Bronchial epithelial cell (primary cell): ENCODE results near the gene MAP4K5. TPM values are rescaled to one million over a fixed set of nuclear protein-coding genes. Genes with fewer than 3 reads are reported as not detected.

Experiments used
- DNase-seq: peaks from one replicate; pipeline ENCODE4 v3.0.0-alpha.2; 2010; ENCODE audit warnings: low read depth
- FAIRE-seq: peaks from 2 replicates; lab custom pipeline; 2011; peaks lifted over from hg19 to GRCh38; lab: Jason Lieb, UNC
- H3K27me3 ChIP-seq: 2 replicates; pipeline ENCODE4 v1.5.1; 2011; ENCODE audit warnings: low read length; ENCODE audit not compliant: control insufficient read depth, insufficient read depth
- H3K36me3 ChIP-seq: 2 replicates; pipeline ENCODE4 v1.5.1; 2011; ENCODE audit warnings: low read length; ENCODE audit not compliant: control insufficient read depth, insufficient read depth
- H3K4me3 ChIP-seq: 2 replicates; pipeline ENCODE4 v1.5.1; 2011; ENCODE audit warnings: mild to moderate bottlenecking, low read depth, low read length, control low read depth
- CTCF ChIP-seq: IDR thresholded peaks from 2 replicates; pipeline ENCODE4 v1.5.1; 2011; ENCODE audit warnings: mild to moderate bottlenecking, moderate library complexity, low read length, control low read depth, inconsistent platforms; ENCODE audit not compliant: insufficient read depth, severe bottlenecking
- total RNA-seq: library from RNA; depleted of rRNA; stranded (reverse); fragments of >200 nt; gene quantifications from 2 replicates; pipeline ENCODE4 v1.2.1, GENCODE V29; 2014

The MAP4K5 gene
- total RNA-seq, 1 donor from 2014 or later: 28.4 TPM

- no peak for FAIRE-seq
- no peaks in the 10 kb centered on the region for H3K36me3 ChIP-seq
- H3K4me3 ChIP-seq: peak within 1 kb of the TSS; percentile 64
- H3K27me3 ChIP-seq: no peaks in the 10 kb centered on the region
- no peak for TF ChIP-seq CTCF
- peak; percentile 40 for DNase-seq
These were observed 135.6 kb downstream of the MAP4K5 start, which contains the start of gene CDKL1 for GRCh38 chr14:50396631-50397389. Gene CDKL1 (minus strand): TSS chr14:50396881. CDS start chr14:50395868, 1,013 bp downstream.

- Histone ChIP-seq H3K36me3 (no peaks in the 10 kb centered on the region), H3K4me3 (no peak overlapping the region), H3K27me3 (no peaks in the 10 kb centered on the region)
- no peak for TF ChIP-seq CTCF
- DNase-seq (no peak), FAIRE-seq (no peak)
These were observed 136.9 kb downstream of the MAP4K5 start for GRCh38 chr14:50395448-50395847.

- no peak overlapping the region for H3K4me3 ChIP-seq
- no peak for DNase-seq
- no peaks in the 10 kb centered on the region for H3K36me3 ChIP-seq
- FAIRE-seq: no peak
- TF ChIP-seq CTCF: no peak
- H3K27me3 ChIP-seq: no peaks in the 10 kb centered on the region
These were observed 137.7 kb downstream of the MAP4K5 start for GRCh38 chr14:50394713-50395112.

- TF ChIP-seq CTCF: no peak
- Histone ChIP-seq H3K4me3 (no peak overlapping the region), H3K27me3 (no peaks in the 10 kb centered on the region), H3K36me3 (no peaks in the 10 kb centered on the region)
- FAIRE-seq (no peak), DNase-seq (no peak)
These were observed 142.5 kb downstream of the MAP4K5 start for GRCh38 chr14:50389668-50390441.

- TF ChIP-seq CTCF: no peak
- DNase-seq (no peak), FAIRE-seq (no peak)
- Histone ChIP-seq H3K4me3 (no peak overlapping the region), H3K36me3 (no peaks in the 10 kb centered on the region), H3K27me3 (no peaks in the 10 kb centered on the region)
These were observed 144.0 kb downstream of the MAP4K5 start for GRCh38 chr14:50388256-50388931.
